B cell (primary cell): ENCODE measurements around the gene TRPV4.

Source experiments
- CTCF ChIP-seq: fragments of 200-600 bp; IDR thresholded peaks from one replicate; pipeline ENCODE4 v1.8.0; 2022; ENCODE audit warnings: antibody characterized with exemption, mild to moderate bottlenecking
- EZH2 ChIP-seq: IDR thresholded peaks from 2 replicates; pipeline ENCODE4 v1.6.1; 2012; ENCODE audit warnings: borderline replicate concordance, low read depth, mild to moderate bottlenecking, moderate library complexity, low read length; ENCODE audit not compliant: insufficient read depth, poor library complexity, severe bottlenecking

DNA sequence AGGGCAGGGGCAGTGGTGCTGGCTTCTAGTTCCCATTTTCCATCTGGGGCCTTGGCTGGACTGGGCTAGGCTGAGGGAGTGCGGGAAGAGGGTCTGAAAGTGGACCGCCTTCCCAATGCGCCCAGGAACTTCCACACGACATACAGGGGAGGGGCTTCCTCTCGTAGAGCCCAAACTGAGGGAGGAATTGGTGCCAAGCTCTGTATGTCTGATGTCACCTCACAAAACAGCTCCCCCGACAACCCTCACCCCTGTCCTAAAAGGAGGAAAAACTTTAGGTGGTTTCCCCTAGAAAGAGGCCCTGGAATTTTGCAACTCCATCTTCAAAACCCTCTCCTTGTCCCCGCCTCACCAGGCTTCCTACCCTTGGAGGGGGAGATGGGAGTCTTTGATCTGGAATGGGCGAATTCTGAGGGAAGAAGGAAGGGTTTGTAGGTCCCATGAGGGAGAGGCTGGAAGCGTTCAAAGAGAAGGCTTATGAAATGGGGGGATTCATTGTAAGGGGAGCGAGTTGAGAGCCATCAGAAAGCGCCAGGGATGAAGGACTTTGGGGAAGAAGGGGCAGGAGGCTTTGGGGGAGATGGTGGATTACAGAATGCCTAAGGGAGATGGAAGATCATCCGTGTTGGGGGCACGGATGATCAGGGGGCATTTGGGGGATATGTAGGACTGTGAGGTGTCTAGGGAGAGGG, 46.3 kb upstream of the TRPV4 start:
- TF ChIP-seq CTCF = no peak
- TF ChIP-seq EZH2 = no peak
